A549 (cell line): ENCODE results near the gene CCDC134. TPM values are rescaled to one million over a fixed set of nuclear protein-coding genes. Genes with fewer than 3 reads are reported as not detected.

Experiments
- ATAC-seq, 2 experiments: fragments of 200-7000 bp in 1 of 2; fragments of >200 bp in 1 of 2; cut with Nextera tagmentation in 1 of 2; cut with Tn5 transposase in 1 of 2; 3 replicates each; pipeline versions ENCODE4 v1.8.0 to v1.9.1; 2018 to 2020; ENCODE audit warnings: mild to moderate bottlenecking in 1 of 2, moderate library complexity in 1 of 2
- CTCF ChIA-PET: fragments of 300-600 bp; sonication (Branson Sonifier 250); formaldehyde crosslinking; extraction: SDS; loops from one replicate; lab custom pipeline; 2021; ENCODE audit warnings: antibody characterized with exemption, inconsistent platforms; lab: Yijun Ruan, JAX
- POLR2A ChIA-PET: fragments of 350-600 bp; formaldehyde crosslinking; extraction: SDS; loops from one replicate; lab custom pipeline; 2021; ENCODE audit warnings: antibody characterized with exemption, inconsistent platforms; lab: Yijun Ruan, JAX
- DNase-seq, 2 experiments: peaks; one replicate each; pipeline versions ENCODE4 v3.0.0 to v3.0.0-alpha.2; 2011 to 2016; ENCODE audit warnings: low read depth in 1 of 2, low spot score in 1 of 2
- FAIRE-seq: peaks from 2 replicates; lab custom pipeline; 2011; peaks lifted over from hg19 to GRCh38; lab: Jason Lieb, UNC
- H3K27ac ChIP-seq, 2 experiments: fragments of >200 bp; sonication (Bioruptor Twin); formaldehyde crosslinking; 3 replicates each; pipeline ENCODE4 v1.5.1; 2016 to 2017
- H3K4me1 ChIP-seq: fragments of >200 bp; sonication (Bioruptor Twin); formaldehyde crosslinking; 3 replicates; pipeline ENCODE4 v1.6.1; 2016
- H3K4me2 ChIP-seq: fragments of >200 bp; sonication (Bioruptor Twin); formaldehyde crosslinking; 3 replicates; pipeline ENCODE4 v1.6.1; 2016
- H3K4me3 ChIP-seq: fragments of >200 bp; sonication (Bioruptor Twin); formaldehyde crosslinking; 3 replicates; pipeline ENCODE4 v1.5.1; 2016
- H3K9me3 ChIP-seq: fragments of >200 bp; sonication (Bioruptor Twin); formaldehyde crosslinking; 3 replicates; pipeline ENCODE4 v1.6.1; 2016
- ATOH8 ChIP-seq: fragments of 250-450 bp; sonication (Bioruptor Pico); IDR thresholded peaks from 2 replicates; pipeline ENCODE4 v1.5.0; 2020; ENCODE audit warnings: low read depth, mild to moderate bottlenecking, moderate library complexity
- CBX2 ChIP-seq: fragments of 200-600 bp; sonication (generic); IDR thresholded peaks from 2 replicates; pipeline ENCODE4 v1.6.1; 2016; ENCODE audit warnings: low read depth, mild to moderate bottlenecking, borderline replicate concordance
- CBX8 ChIP-seq: fragments of 200-600 bp; sonication (generic); IDR thresholded peaks from 2 replicates; pipeline ENCODE4 v1.6.1; 2016
- FOSB ChIP-seq: fragments of 250-450 bp; sonication (Bioruptor Pico); IDR thresholded peaks from 2 replicates; pipeline ENCODE4 v1.5.0; 2020; ENCODE audit warnings: mild to moderate bottlenecking, moderate library complexity
- FOSL2 ChIP-seq, 2 experiments: fragments of 450-650 bp in 1 of 2; fragments of >200 bp in 1 of 2; sonication (Bioruptor Twin) in 1 of 2; formaldehyde crosslinking; IDR thresholded peaks; 2 replicates each; pipeline versions ENCODE4 v1.5.0 to v1.6.1; 2016 to 2020; ENCODE audit warnings: mild to moderate bottlenecking in 1 of 2, moderate library complexity in 1 of 2
- HMGXB4 ChIP-seq: fragments of 250-450 bp; sonication (Bioruptor Pico); IDR thresholded peaks from 2 replicates; pipeline ENCODE4 v1.5.0; 2021; ENCODE audit warnings: mild to moderate bottlenecking, moderate library complexity, borderline replicate concordance
- JUN ChIP-seq, 2 experiments: fragments of >200 bp; sonication (Bioruptor Twin); formaldehyde crosslinking; IDR thresholded peaks; 2 replicates in 1 of 2; 3 replicates in 1 of 2; pipeline ENCODE4 v1.6.1; 2016 to 2017
- MAFK ChIP-seq: fragments of 450-650 bp; IDR thresholded peaks from 2 replicates; pipeline ENCODE4 v1.6.1; 2014; ENCODE audit not compliant: partially characterized antibody
- MAX ChIP-seq: IDR thresholded peaks from 2 replicates; pipeline ENCODE4 v1.6.1; 2012
- MYC ChIP-seq: IDR thresholded peaks from 2 replicates; pipeline ENCODE4 v1.6.1; 2012; ENCODE audit warnings: mild to moderate bottlenecking, inconsistent platforms, low read length, improper control_type of control experiment, borderline replicate concordance
- NFE2L2 ChIP-seq: fragments of 150-350 bp; conservative IDR thresholded peaks from 2 replicates; pipeline ENCODE4 v1.6.1; 2014; ENCODE audit warnings: low read length
- NPAS2 ChIP-seq: fragments of 250-450 bp; sonication (Bioruptor Pico); IDR thresholded peaks from 2 replicates; pipeline ENCODE4 v1.8.0; 2022; ENCODE audit warnings: mild to moderate bottlenecking, moderate library complexity, borderline replicate concordance
- NR3C1 ChIP-seq: fragments of >200 bp; sonication (Bioruptor Twin); formaldehyde crosslinking; IDR thresholded peaks from 3 replicates; pipeline ENCODE4 v1.6.1; 2017
- POLR2A ChIP-seq: IDR thresholded peaks from 2 replicates; pipeline ENCODE4 v1.6.1; 2012; ENCODE audit warnings: mild to moderate bottlenecking, low read length
- POLR2AphosphoS2 ChIP-seq: conservative IDR thresholded peaks from 2 replicates; pipeline ENCODE4 v1.6.1; 2012; ENCODE audit warnings: low read length, improper control_type of control experiment, inconsistent platforms
- RAD21 ChIP-seq, 2 experiments: fragments of >200 bp in 1 of 2; sonication (Bioruptor Twin) in 1 of 2; formaldehyde crosslinking in 1 of 2; IDR thresholded peaks in 1 of 2; conservative IDR thresholded peaks in 1 of 2; 2 replicates in 1 of 2; 3 replicates in 1 of 2; pipeline ENCODE4 v1.6.1; 2012 to 2018; ENCODE audit warnings: inconsistent platforms in 1 of 2
- RARB ChIP-seq: fragments of 250-450 bp; sonication (Bioruptor Pico); IDR thresholded peaks from 2 replicates; pipeline ENCODE4 v1.8.0; 2021; ENCODE audit warnings: mild to moderate bottlenecking, moderate library complexity
- SMC3 ChIP-seq: fragments of >200 bp; sonication (Bioruptor Twin); formaldehyde crosslinking; IDR thresholded peaks from 3 replicates; pipeline ENCODE4 v1.6.1; 2018; ENCODE audit warnings: inconsistent platforms
- SREBF2 ChIP-seq: fragments of 450-650 bp; IDR thresholded peaks from 2 replicates; pipeline ENCODE4 v1.6.1; 2014; ENCODE audit warnings: mild to moderate bottlenecking, moderate library complexity
- TFCP2L1 ChIP-seq: fragments of 250-450 bp; sonication (Bioruptor Pico); IDR thresholded peaks from 2 replicates; pipeline ENCODE4 v1.5.0; 2021; ENCODE audit warnings: mild to moderate bottlenecking
- TP53 ChIP-seq: fragments of 250-450 bp; sonication (Bioruptor Pico); IDR thresholded peaks from 2 replicates; pipeline ENCODE4 v1.5.0; 2021; ENCODE audit warnings: mild to moderate bottlenecking, moderate library complexity
- ZC3H11A ChIP-seq: fragments of 450-650 bp; IDR thresholded peaks from 2 replicates; pipeline ENCODE4 v1.6.1; 2014; ENCODE audit warnings: antibody characterized with exemption, mild to moderate bottlenecking
- ZFP36 ChIP-seq: fragments of 450-650 bp; IDR thresholded peaks from 2 replicates; pipeline ENCODE4 v1.6.1; 2014; ENCODE audit warnings: borderline replicate concordance; ENCODE audit not compliant: partially characterized antibody
- WGBS: methylation state at CpG from one replicate; pipeline ENCODE4 v1.1.6; 2017; ENCODE audit errors: missing lambda C conversion rate; 5-methylcytosine and 5-hydroxymethylcytosine counted together
- polyA minus RNA-seq: library from RNA; depleted of rRNA, polyadenylated mRNA; stranded (reverse); fragments of >200 nt; gene quantifications from 2 replicates; pipeline ENCODE4 v1.2.3, GENCODE V29; 2011; rRNA and poly(A)+ RNA removed
- polyA plus RNA-seq, 4 experiments: library from polyadenylated mRNA; depleted of rRNA in 3 of 4; stranded (reverse); fragments of >200 nt; fragmentation: RNase III in 1 of 4; extraction: RNeasy Plus Mini Kit Qiagen cat#74134 plus additional on column Dnase treatment in 1 of 4; gene quantifications; 2 replicates in 3 of 4; 3 replicates in 1 of 4; pipeline ENCODE4 v1.2.3, GENCODE V29; 2011 to 2017
- TF ChIP-seq, protein P1 (sequence below): fragments of 150-350 bp; IDR thresholded peaks from 2 replicates; pipeline ENCODE4 v1.6.1; 2014; ENCODE audit warnings: low read depth, mild to moderate bottlenecking, low read length
- TF ChIP-seq, protein P2 (sequence below): IDR thresholded peaks from 2 replicates; pipeline ENCODE4 v1.6.1; 2012; ENCODE audit warnings: low read depth, borderline replicate concordance
- TF ChIP-seq, protein P3 (sequence below): fragments of >200 bp; sonication (Bioruptor Twin); formaldehyde crosslinking; IDR thresholded peaks from 3 replicates; pipeline ENCODE4 v1.6.1; 2016

CCDC134 gene
- polyA plus RNA-seq (2011; rRNA removed) (2.5 and 3.6 TPM in 2 replicates), polyA plus RNA-seq (2017; fragmentation: RNase III; extraction: RNeasy Plus Mini Kit Qiagen cat#74134 plus additional on column Dnase treatment) (3.3 to 4.5 TPM (median 4.5 TPM) in 3 replicates), polyA minus RNA-seq (13.4 and 15.0 TPM in 2 replicates)
- polyA plus RNA-seq (2012; cell fraction: cytosol; rRNA removed) = 3.1 and 3.3 TPM in 2 replicates
- polyA plus RNA-seq (2012; cell fraction: nucleus; rRNA removed) = 3.5 and 4.4 TPM in 2 replicates

DNA sequence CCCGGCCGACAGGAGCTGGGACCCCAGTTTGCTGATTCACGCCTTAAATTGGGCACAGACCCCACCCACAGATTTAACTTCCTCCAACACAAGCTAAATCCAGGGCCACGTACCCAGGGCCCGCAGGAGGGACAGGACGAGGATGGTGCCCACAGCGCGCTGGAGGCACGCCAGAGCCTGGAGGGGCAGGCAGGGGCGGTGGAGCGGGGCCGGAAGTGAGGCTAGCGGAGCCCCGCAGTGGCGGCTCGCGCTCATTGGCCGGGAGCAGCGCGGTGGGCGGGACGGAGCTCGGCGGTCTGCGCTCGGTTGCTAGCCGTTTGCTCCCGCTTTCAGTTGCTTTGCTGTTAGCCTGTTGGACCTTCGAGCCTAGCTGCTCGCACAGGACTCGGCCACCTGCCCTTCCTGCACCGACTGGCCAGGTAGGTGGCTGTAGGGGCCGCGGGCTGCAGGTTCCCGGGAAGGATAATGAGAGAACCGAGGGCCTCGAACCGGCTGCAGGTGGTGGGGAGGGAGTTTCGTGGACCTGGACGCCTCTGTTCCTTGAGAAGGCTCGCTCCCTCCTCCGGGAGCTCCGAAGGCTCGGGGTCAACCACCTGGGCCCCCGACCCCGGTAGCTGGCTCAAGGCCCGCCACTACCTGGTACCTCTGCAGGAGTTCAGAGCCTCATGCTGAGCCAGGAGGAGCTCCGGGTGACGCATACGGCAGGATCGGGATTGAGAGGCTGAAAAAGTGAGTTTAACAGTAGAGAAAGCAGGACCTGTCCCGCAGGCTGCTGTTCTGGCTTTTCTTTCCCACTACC is at the start of gene CCDC134:
CCDC134 (plus strand) TSS at position 332 of the 799 bp plus-strand sequence. CDS start 8,212 bp downstream, outside the sequence.
- DNase-seq (peak; percentile 61 to 82), ATAC-seq (peak; percentile 99 to 100), FAIRE-seq (no peak)
- POLR2A ChIA-PET = interaction anchor here (1.0 to 1.6 kb wide), 7 partner anchors 14 to 146 kb away, joined by 3 to 7 read pairs (median 4); partner anchors contain the start of genes CENPM and SREBF2
- CTCF ChIA-PET = interaction anchor here (0.8 to 3.0 kb wide), 5 partner anchors 11 to 141 kb away, joined by 3 to 18 read pairs (median 4); no protein-coding TSS in a partner anchor
- H3K9me3 ChIP-seq = no peaks in the 10 kb centered on the region
- peak within 1 kb of the TSS; percentile 92 to 93 for H3K27ac ChIP-seq
- WGBS = 3% methylated on average over 21 of the region's 52 CpGs
- peak within 1 kb of the TSS; percentile 83 for H3K4me2 ChIP-seq
- TF ChIP-seq ATOH8 (CRISPR knock-in tag) (no peak), SREBF2 (no peak), TFCP2L1 (CRISPR knock-in tag) (no peak), RAD21 (conservative IDR thresholded peaks at IDR 0.05 in 1 of 2, IDR thresholded peaks at IDR 0.05 in 1 of 2) (no peak), NPAS2 (CRISPR knock-in tag) (no peak), MYC (no peak), ZFP36 (no peak), JUN (IDR thresholded peaks at IDR 0.05) (peak in 1 of 2 experiments; percentile 70; a peak in 2 of 5 replicates), MAFK (no peak), POLR2A (peak; percentile 84), RARB (CRISPR knock-in tag) (no peak), CBX8 (no peak), TP53 (CRISPR knock-in tag) (no peak), ZC3H11A (no peak), CBX2 (no peak), SMC3 (no peak), FOSB (CRISPR knock-in tag) (no peak), MAX (peak; percentile 70), NFE2L2 (no peak), HMGXB4 (CRISPR knock-in tag) (no peak), POLR2AphosphoS2 (no peak), NR3C1 (no peak), FOSL2 (IDR thresholded peaks at IDR 0.05) (no peak), FOSL2 (CRISPR knock-in tag; IDR thresholded peaks at IDR 0.05) (no peak)
- TF ChIP-seq, protein P1, sequence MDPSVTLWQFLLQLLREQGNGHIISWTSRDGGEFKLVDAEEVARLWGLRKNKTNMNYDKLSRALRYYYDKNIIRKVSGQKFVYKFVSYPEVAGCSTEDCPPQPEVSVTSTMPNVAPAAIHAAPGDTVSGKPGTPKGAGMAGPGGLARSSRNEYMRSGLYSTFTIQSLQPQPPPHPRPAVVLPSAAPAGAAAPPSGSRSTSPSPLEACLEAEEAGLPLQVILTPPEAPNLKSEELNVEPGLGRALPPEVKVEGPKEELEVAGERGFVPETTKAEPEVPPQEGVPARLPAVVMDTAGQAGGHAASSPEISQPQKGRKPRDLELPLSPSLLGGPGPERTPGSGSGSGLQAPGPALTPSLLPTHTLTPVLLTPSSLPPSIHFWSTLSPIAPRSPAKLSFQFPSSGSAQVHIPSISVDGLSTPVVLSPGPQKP = no peak
- TF ChIP-seq, protein P2, sequence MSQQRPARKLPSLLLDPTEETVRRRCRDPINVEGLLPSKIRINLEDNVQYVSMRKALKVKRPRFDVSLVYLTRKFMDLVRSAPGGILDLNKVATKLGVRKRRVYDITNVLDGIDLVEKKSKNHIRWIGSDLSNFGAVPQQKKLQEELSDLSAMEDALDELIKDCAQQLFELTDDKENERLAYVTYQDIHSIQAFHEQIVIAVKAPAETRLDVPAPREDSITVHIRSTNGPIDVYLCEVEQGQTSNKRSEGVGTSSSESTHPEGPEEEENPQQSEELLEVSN = peak; percentile 62; the same call in 1 of the 2 replicates
- TF ChIP-seq, protein P3, sequence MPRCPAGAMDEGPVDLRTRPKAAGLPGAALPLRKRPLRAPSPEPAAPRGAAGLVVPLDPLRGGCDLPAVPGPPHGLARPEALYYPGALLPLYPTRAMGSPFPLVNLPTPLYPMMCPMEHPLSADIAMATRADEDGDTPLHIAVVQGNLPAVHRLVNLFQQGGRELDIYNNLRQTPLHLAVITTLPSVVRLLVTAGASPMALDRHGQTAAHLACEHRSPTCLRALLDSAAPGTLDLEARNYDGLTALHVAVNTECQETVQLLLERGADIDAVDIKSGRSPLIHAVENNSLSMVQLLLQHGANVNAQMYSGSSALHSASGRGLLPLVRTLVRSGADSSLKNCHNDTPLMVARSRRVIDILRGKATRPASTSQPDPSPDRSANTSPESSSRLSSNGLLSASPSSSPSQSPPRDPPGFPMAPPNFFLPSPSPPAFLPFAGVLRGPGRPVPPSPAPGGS = 0 out of 3 replicates have a peak, but pooled peaks have one; percentile 51
- H3K4me3 ChIP-seq = peak within 1 kb of the TSS; percentile 87
- H3K4me1 ChIP-seq = peaks cover 12% of the 10 kb centered on the region; the same call in 2 of the 3 replicates
